Psoas muscle (tissue), 8 donors: ENCODE measurements around the gene PASK. TPM values are rescaled to one million over a fixed set of nuclear protein-coding genes. Genes with fewer than 3 reads are reported as not detected.

Experiments used
- ATAC-seq, 4 donors: fragments of 200-7000 bp; cut with Tn5 transposase; one replicate each; pipeline ENCODE4 v1.9.1; 2020; ENCODE audit warnings: moderate library complexity in 3 of 4, mild to moderate bottlenecking in 2 of 4
- DNase-seq, 2 donors: peaks; one replicate each; pipeline ENCODE4 v3.0.0-alpha.2; 2020
- H3K27ac ChIP-seq: fragments of 200-600 bp; one replicate; pipeline ENCODE4 v1.8.0; 2022
- H3K27me3 ChIP-seq, 3 donors: fragments of 200-600 bp in 1 of 3; one replicate each; pipeline versions ENCODE4 v1.6.1 to v1.8.0; 2013 to 2022; ENCODE audit warnings: low read length in 2 of 3, mild to moderate bottlenecking in 2 of 3, moderate library complexity in 1 of 3; ENCODE audit not compliant: insufficient read depth in 3 of 3
- H3K36me3 ChIP-seq, 2 donors: fragments of 200-600 bp in 1 of 2; one replicate each; pipeline versions ENCODE4 v1.6.1 to v1.8.0; 2013 to 2022; ENCODE audit warnings: low read depth in 1 of 2, mild to moderate bottlenecking in 1 of 2, moderate library complexity in 1 of 2; ENCODE audit not compliant: insufficient read depth in 1 of 2
- H3K4me1 ChIP-seq: fragments of 200-600 bp; one replicate; pipeline ENCODE4 v1.8.0; 2022
- H3K4me3 ChIP-seq: fragments of 200-600 bp; one replicate; pipeline ENCODE4 v1.8.0; 2022; ENCODE audit warnings: mild to moderate bottlenecking
- H3K9me3 ChIP-seq: fragments of 200-600 bp; one replicate; pipeline ENCODE4 v1.8.0; 2022
- WGBS, 3 donors: extraction: QIAGEN DNeasy Blood & Tissue Kit; methylation state at CpG; one replicate each; pipeline versions ENCODE4 v1.1.6 to v1.1.7; 2013; 5-methylcytosine and 5-hydroxymethylcytosine counted together
- intact Hi-C, 2 donors: fragments of 100-400 bp; cut with DNase I; formaldehyde crosslinking; loops; one replicate each; pipeline versions ENCODE4 v1.11.0 to v1.14.2; 2022
- polyA plus RNA-seq, 3 donors: library from polyadenylated mRNA; stranded (reverse); fragments of 200-250 nt; gene quantifications; one replicate each; pipeline ENCODE4 v1.2.3, GENCODE V29; 2013
- total RNA-seq, 4 donors: library from RNA; stranded (reverse); fragmentation: NEBNext Ultra II Directional in 2 of 4; extraction: Animal tissue kit (Norgen Biotek cat#: 25700) in 2 of 4; gene quantifications; one replicate each; pipeline versions ENCODE4 v1.2.1 to v1.2.4, GENCODE V29; 2021 to 2023
- TF ChIP-seq, protein P1 (sequence below): fragments of 200-600 bp; IDR thresholded peaks from one replicate; pipeline ENCODE4 v1.8.0; 2022; ENCODE audit warnings: antibody characterized with exemption
- donor health status: healthy with polysubstance abuse.
- donor health status: DM: no; HTN: no; CAD: no; lungs with moderate emphysema.
- donor health status: Bipolar disorder and iron deficiency.
- donor health status: healthy.
- donor health status: DM: yes; HTN: yes; CAD: no.
- donor health status: DM: no; HTN: no; CAD: no.
- donor health status: DM: no; HTN: no; CAD: no.
- donor health status: DM: yes; HTN: yes; CAD: no.

Gene PASK
- total and polyA plus RNA-seq, 7 donors, result 0.41 to 1.9 (median 0.95) TPM

DNA sequence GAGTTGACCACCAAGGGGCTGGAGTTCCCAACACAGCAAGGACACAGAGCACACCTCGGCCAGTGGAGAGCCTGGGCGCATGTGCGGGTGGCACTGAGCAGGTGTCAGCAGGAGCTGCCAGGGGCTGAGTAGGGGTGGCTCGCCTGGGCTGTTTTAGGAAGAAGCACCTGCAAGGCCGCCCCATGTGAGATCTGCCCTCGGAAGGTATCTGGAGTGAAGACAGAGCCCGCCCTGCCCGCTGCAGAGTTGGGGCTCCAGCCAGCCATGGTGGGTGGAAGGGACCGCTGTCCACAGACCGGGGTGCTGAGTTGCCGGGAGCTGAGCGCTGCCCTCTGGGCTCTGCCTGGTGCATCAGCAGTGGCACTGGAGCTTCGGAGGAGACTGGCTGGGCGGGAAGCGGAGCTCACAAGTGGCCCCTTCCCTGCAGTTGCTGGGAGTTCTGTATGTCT is 82.4 kb downstream of the PASK start:
- 82 to 89% (median 85%) methylated on average over 14 to 15 of the region's 15 CpGs for WGBS, 3 donors
- TF ChIP-seq, protein P1, sequence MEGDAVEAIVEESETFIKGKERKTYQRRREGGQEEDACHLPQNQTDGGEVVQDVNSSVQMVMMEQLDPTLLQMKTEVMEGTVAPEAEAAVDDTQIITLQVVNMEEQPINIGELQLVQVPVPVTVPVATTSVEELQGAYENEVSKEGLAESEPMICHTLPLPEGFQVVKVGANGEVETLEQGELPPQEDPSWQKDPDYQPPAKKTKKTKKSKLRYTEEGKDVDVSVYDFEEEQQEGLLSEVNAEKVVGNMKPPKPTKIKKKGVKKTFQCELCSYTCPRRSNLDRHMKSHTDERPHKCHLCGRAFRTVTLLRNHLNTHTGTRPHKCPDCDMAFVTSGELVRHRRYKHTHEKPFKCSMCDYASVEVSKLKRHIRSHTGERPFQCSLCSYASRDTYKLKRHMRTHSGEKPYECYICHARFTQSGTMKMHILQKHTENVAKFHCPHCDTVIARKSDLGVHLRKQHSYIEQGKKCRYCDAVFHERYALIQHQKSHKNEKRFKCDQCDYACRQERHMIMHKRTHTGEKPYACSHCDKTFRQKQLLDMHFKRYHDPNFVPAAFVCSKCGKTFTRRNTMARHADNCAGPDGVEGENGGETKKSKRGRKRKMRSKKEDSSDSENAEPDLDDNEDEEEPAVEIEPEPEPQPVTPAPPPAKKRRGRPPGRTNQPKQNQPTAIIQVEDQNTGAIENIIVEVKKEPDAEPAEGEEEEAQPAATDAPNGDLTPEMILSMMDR, result no peak
- H3K27me3 ChIP-seq, result no peaks in the 10 kb centered on the region

DNA sequence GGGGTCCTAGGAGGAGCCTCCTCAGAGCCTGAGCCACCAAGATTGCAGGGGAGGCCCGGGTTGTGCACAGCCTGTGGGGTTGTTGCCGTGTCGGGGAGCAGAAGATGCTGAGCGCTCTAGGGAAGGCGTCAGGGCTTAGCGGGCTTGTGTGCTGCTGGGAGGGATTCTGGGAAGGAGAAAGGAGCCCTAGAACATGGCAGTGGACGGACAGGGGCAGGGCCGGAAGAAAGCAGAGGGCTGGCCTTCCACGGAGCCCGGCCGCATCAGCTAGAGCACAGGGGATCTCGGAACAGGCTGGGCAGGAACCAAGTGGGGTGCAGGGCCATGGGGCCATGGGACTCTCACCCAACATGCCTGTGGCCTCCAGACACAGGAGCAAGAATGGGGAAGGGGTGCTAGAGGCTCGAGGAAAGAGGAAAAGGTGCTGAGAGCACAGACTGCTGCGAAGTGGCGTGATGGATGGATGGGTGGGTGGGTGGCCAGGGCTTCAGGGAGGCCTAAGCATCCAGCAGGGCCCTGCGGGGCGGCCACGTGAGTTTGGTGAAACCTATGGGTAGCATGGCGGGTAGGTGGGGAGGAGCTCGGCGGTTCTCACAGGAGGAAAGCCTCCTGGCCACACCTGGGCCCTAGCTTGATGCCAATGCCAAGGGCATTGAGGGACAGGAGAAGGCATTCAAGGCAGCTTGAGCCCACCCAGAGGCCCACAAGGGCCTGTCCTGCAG is 82.9 kb downstream of the PASK start:
- peaks cover 0 to 64% of the 10 kb centered on the region in 2 donors for H3K36me3 ChIP-seq

More for the DNA sequence above, 82.4 kb downstream of the PASK start:
- no peak overlapping the region for H3K27ac ChIP-seq
- DNase-seq (no peak), ATAC-seq (no peak)
- no peak overlapping the region for H3K4me3 ChIP-seq
- intact Hi-C loops, result no loop called here
- H3K9me3 ChIP-seq, result no peaks in the 10 kb centered on the region
- peaks cover 0 to 66% of the 10 kb centered on the region in 2 donors for H3K36me3 ChIP-seq
- no peaks in the 10 kb centered on the region for H3K4me1 ChIP-seq

DNA sequence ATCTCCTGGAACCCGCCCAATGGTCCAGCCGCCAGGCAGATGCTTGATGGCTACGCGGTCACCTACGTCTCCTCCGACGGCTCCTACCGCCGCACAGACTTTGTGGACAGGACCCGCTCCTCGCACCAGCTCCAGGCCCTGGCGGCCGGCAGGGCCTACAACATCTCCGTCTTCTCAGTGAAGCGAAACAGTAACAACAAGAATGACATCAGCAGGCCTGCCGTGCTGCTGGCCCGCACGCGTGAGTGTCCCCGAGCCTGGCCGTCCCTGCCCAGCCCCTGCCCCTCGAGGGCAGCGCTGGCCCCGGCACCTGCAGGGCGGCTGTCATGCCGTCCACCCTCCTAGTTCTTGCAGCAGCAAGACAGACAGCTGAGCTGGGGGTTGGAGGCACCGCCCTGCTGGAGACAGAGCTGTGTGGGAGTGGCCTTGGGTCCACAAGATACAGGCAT is 83.9 kb downstream of the PASK start:
- Histone ChIP-seq H3K27ac (no peak overlapping the region), H3K4me1 (no peaks in the 10 kb centered on the region), H3K9me3 (no peaks in the 10 kb centered on the region), H3K4me3 (no peak overlapping the region), H3K36me3 (peaks cover 0 to 54% of the 10 kb centered on the region in 2 donors), H3K27me3 (no peaks in the 10 kb centered on the region)
- DNase-seq (no peak), ATAC-seq (no peak)
- intact Hi-C loops, result no loop called here
- TF ChIP-seq, protein P1, result no peak
- 88 to 91% (median 88%) methylated on average over 21 to 27 of the region's 27 CpGs for WGBS, 3 donors

More for the DNA sequence above, 82.9 kb downstream of the PASK start:
- Histone ChIP-seq H3K4me1 (no peaks in the 10 kb centered on the region), H3K27ac (no peak overlapping the region), H3K4me3 (no peak overlapping the region), H3K27me3 (no peaks in the 10 kb centered on the region), H3K9me3 (no peaks in the 10 kb centered on the region)
- intact Hi-C loops, result no loop called here
- ATAC-seq (no peak), DNase-seq (no peak)
- 90 to 93% (median 93%) methylated on average over 19 to 21 of the region's 21 CpGs for WGBS, 3 donors
- TF ChIP-seq, protein P1, result no peak

DNA sequence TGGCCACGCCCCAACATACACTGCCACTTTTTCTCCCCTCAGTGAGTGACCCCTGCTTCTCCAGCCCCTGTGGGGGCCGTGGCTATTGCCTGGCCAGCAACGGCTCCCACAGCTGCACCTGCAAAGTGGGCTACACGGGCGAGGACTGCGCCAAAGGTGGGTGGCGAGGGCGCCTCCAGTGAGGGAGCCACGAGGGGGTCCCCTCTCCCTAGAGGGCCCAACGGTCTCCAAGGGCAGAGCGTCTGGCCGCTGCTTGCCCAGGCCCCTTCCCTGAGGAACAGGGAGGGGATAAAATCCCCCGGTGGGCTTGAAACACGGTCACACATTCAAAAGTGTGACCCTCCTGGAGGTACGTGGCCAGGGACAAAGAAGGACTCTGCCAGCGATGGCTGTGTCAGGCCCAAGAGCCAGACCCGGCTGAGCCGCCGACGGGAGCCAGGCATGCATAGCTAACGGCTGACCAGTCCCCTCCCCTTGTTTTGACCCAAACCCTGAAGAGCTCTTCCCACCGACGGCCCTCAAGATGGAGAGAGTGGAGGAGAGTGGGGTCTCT is 84.4 kb downstream of the PASK start:
- 86 to 89% (median 88%) methylated on average over 23 of the region's 23 CpGs for WGBS, 3 donors
- H3K27ac ChIP-seq, result no peak overlapping the region
- H3K4me1 ChIP-seq, result no peaks in the 10 kb centered on the region
- intact Hi-C loops, result no loop called here
- ATAC-seq (no peak), DNase-seq (no peak)
- H3K27me3 ChIP-seq, result no peaks in the 10 kb centered on the region
- H3K36me3 ChIP-seq, result peaks cover 0 to 49% of the 10 kb centered on the region in 2 donors
- no peak overlapping the region for H3K4me3 ChIP-seq
- TF ChIP-seq, protein P1, result no peak
- H3K9me3 ChIP-seq, result no peaks in the 10 kb centered on the region
